Measurements from ENCODE around the gene DLG2.

DLG2 gene

GRCh38 chr11:83927422-83927821 is 1699.7 kb downstream of the DLG2 start:
- DNase-seq (ENCODE audit: low read depth in 3 of 3), result no peak

GRCh38 chr11:83924795-83925542 is 1702.2 kb downstream of the DLG2 start:
- no peak for DNase-seq (ENCODE audit: low read depth in 3 of 3)

GRCh38 chr11:83923961-83924360 is 1703.2 kb downstream of the DLG2 start:
- DNase-seq (ENCODE audit: low read depth in 3 of 3), result no peak

- no peak for DNase-seq (ENCODE audit: low read depth in 3 of 3)
Measured at GRCh38 chr11:83922953-83923352, 1704.2 kb downstream of the DLG2 start.

- no peak for DNase-seq (ENCODE audit: low read depth in 3 of 3)
Measured at GRCh38 chr11:83922318-83922717, 1704.8 kb downstream of the DLG2 start.

DNA sequence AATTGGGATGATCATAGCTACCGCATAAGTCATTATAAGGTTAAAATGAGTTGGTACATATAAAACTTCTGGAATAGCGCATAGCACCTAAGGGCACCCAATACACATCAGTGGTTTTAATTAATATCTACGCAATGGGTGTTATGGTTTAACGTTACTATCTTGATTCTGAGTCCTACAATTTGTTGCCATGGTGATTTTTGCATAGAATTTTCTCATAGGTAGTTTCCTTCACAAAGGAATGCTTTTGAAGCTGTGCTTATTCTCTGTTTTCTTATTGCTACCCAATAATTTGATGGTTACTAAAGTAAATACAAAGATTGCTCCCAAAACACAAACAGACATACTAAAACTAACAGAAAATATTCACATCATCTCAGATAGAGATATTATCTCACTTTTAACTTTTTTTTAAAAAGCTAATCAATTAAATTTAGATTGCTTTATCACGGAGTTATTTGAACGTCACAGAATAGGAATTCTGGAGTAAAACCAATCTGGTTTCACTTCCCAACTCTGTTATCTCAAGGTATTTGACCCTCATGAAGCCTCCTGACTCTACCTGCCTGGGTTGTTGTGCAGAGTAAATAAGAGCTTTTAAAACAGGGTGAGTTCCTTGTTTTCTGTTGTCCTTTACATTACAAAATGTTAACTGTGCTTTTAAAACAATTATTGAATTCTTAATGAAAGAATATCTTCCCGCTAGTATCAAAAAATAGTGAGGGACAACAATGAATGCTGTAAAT is 1705.5 kb downstream of the DLG2 start:
- DNase-seq (ENCODE audit: low read depth in 3 of 3), result no peak

- DNase-seq (ENCODE audit: low read depth in 3 of 3), result no peak
Measured at GRCh38 chr11:83918476-83918875, 1708.7 kb downstream of the DLG2 start.

DNA sequence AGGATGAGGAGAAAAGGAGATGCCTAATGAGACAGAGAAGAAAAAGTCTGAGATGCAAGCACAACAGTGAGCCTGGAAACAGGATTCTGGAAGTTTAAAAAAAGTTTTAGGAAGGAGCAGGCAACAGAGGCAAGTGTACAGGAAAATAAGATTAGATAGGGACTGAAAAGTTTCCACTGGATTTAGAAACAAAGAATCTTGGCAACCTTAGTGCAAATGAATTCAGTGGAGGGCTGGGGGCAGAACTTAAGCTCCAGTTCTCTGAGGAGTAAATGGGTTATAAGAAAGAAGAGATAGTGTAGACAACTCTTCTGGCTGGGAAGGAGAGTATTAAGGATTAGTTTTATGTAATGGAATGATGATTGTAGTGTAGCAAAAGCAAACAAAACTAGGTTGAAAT is 1712.1 kb downstream of the DLG2 start:
- no peak for DNase-seq (ENCODE audit: low read depth in 3 of 3)

- no peak for DNase-seq (ENCODE audit: low read depth in 3 of 3)
Measured at GRCh38 chr11:83909579-83910534, 1717.3 kb downstream of the DLG2 start.

DNA sequence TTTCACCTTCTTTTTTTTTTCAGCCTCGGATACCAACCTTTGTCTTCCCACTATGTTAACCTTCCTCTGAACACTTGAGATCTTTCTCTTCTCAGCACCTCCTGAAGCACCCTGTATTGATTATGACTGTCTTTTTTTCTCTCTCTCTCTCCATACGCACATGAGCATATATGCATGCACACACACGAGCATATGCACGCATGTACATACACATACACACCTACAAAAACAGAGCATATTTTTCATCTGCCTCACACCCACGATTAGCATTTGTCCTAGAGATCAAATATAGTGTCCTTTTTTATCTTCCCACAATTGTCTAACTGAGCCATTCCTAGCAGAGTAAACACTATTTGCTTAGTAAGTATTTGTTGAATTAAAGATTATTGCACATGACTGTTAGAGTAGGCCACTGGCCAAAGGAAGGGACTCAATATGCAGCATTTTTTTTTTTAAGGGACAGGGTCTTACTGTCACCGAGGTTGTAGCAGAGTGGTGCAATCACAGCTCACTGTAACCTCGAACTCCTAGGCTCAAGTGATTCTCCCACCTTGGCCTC is 1718.8 kb downstream of the DLG2 start:
- no peak for DNase-seq (ENCODE audit: low read depth in 3 of 3)

DNA sequence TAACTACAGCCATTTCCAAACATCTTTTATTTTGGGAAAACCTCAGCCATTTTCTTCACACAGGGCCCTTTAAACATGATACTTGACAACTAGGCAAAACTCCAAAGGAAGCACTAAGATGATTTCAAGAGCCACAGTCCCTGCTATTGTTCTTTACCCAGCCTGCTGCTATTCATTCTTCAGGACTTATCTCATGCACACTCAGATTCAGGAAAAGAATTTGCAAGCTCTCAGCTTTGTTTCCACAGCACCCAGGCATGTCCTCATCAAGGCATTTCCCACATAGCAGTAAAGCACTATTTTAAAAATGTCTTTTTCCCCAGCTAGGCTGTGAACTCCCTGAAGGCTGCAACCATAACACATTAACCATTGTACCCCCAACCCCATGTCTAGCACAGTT is 1731.6 kb downstream of the DLG2 start:
- DNase-seq (ENCODE audit: low read depth in 3 of 3), result no peak

GRCh38 chr11:83881428-83881827 is 1745.7 kb downstream of the DLG2 start:
- DNase-seq (ENCODE audit: low read depth in 3 of 3), result no peak

- DNase-seq (ENCODE audit: low read depth in 3 of 3), result no peak
Measured at GRCh38 chr11:83871054-83871453, 1756.1 kb downstream of the DLG2 start.

GRCh38 chr11:83866655-83867054 is 1760.5 kb downstream of the DLG2 start:
- no peak for DNase-seq (ENCODE audit: low read depth in 3 of 3)

DNA sequence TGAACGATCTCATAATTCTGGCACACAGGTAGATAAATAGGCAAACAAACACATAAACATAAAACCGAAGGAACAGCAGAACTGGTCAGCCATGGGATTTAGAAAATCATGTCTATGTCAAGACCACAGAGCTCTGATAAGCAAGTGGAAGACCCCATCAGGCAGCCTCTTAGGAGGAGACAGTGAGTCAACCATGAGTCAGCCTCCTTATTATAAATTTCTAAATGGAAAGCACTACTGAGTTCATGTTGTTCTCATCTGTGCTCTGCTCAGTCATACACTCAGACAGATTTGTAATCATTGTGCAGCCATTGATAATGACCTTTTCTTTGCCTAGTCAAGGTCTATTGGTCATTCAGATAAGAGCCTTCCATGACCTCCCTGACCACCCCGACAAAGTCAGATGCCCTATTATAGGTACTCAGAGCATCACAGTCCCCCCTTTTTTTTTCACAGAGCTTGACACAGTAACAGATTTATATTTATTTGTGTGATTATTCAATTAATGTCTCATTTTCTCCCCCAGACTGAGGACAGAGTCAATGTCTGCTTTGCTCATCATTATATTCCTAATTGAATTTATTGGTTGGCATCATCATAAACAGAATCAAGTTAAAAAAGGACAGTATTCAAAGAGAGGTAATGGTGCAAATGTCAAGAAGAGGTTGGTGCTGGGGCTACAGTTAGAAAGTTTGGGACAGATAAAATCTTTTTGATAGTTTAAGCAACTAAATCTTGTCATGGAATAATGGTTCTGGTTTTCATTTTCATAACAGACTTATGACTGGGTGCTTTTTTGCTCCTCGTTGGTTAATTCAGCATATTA is 1761.3 kb downstream of the DLG2 start:
- no peak for DNase-seq (ENCODE audit: low read depth in 3 of 3)

DNA sequence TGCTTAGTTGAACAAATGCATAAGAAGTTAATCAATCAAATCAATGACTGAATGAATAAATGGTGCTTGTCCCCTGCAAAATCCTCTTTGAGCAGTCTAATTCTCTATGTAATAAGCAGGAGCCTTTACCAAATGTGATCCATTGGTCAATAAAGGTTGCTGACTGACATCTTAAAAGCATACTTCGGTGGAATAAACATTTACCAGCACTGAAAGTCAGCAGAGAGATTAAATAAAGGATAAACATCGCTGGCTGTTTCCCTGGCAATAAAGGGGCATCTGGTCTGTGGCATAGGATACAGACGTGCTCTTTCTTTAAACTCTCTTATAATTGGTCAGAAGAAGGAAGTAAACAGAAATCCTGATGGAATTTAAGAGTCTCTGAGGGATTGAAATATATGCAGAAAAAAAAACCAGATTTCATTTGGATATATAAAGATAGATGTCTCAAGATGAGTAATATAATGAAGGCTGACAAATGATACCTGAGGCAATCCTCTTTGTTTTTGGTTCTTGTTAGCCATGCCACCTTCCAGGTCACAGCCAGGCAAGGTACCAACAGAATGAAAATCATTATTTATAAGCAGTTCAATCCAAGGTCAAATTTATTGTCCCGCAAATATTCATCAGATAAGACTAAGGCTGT is 1762.6 kb downstream of the DLG2 start:
- no peak for DNase-seq (ENCODE audit: low read depth in 3 of 3)

DNA sequence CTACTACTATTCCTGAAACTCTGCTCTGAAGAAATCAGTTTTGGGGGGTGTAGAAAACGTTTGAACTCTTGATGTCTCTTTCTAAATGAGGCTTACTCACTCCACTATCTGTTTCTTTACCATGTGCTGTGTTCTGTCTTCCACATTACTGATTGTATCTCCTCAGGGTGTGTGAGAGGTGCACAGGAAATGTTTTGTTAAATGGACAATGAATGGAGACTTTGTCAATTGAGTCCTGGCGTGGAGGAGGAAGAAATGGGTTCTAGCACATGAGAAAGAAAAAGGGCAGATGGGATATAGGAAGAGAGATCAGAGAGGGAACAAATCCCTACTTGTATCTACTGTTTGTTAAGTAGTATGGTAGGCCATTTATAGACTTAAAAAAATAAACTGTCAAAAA is 1763.9 kb downstream of the DLG2 start:
- DNase-seq (ENCODE audit: low read depth in 3 of 3), result no peak

GRCh38 chr11:83862691-83863090 is 1764.5 kb downstream of the DLG2 start:
- DNase-seq (ENCODE audit: low read depth in 3 of 3), result no peak

GRCh38 chr11:83862033-83862432 is 1765.1 kb downstream of the DLG2 start:
- DNase-seq (ENCODE audit: low read depth in 3 of 3), result no peak

DNA sequence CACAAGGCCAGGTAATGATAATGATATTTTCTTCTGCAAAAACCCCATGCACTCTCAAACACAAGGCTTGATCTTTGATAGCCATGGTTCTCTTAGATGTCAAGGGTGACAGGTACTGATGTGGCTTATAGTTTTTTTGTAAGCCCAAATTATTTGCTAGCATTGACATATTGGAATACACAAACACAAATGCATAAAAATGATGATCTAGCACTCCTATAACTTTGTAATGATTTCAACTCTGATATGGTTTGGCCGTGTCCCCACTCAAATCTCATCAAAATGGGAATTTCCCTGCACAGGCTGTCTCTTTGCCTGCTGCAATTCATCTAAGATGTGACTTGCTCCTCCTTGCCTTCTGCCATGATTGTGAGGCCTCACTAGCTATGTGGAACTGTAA is 1768.5 kb downstream of the DLG2 start:
- DNase-seq (ENCODE audit: low read depth in 3 of 3), result no peak

DNA sequence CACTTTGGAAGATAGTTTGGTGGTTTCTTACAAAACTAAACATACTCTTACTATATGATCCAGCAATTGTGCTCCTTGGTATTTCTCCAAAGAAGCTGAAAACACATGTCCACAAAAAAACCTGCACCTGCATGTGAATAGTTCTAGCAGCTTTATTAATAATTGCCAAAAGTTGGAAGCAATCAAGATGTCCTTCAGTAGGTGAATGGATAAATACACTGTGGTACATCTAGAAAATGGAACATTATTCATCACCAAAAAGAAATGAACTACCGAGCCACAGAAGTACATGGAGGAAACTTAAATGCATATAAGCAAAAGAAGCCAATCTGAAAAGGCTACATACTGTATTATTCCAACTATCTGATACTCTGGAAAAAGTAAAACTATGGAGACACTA is 1771.9 kb downstream of the DLG2 start:
- no peak for DNase-seq (ENCODE audit: low read depth in 3 of 3)

Measured in stimulated activated CD4-positive, alpha-beta T cell treated with anti-CD3 and anti-CD28 coated beads, TNF-alpha, amount 100 ng/mL, for 24 hours (primary cell).